Measurements from ENCODE around the gene FRMD7. TPM values are rescaled to one million over a fixed set of nuclear protein-coding genes. Genes with fewer than 3 reads are reported as not detected.
"Not testable (repeated sequence)": the region's sequence is repeated elsewhere in the genome, so short reads cannot be mapped to it uniquely, and the experiment has no call there.

Gene FRMD7
- total RNA-seq, 2 donors from 2014 or later, result not detected

DNA sequence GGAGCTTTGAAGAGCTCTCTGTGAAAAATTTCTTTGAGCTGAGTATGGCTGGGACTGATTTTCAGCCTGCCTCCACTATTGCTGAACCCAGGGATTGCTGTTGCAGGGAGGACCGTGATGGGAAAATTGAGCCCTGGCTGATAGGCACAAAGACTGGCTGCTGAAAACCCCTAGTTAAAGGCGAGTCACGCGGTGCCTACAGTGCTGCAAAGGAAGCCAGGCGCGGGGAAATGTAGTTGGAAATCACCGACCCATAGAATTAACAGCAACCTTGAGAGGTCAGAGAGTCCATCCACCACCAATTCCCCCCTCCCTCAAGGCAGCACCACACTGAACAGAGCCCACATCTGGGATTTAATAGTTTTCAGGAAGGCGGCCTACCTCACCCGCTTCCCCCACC lies 26.0 kb downstream of the FRMD7 start:
- no peak for DNase-seq (ENCODE audit: low spot score)
- H3K27me3 ChIP-seq (replicated peaks; ENCODE audit: insufficient read depth), result no peaks in the 10 kb centered on the region
- 96% methylated on average over 7 of the region's 9 CpGs for WGBS
- H3K36me3 ChIP-seq, result no peaks in the 10 kb centered on the region
- intact Hi-C loops (cut with DNase I), result no loop called here
- H3K27ac ChIP-seq, result no peak overlapping the region
- TF ChIP-seq CTCF (IDR thresholded peaks at IDR 0.05) (no peak), POLR2A (IDR thresholded peaks at IDR 0.05) (no peak), POLR2AphosphoS5 (IDR thresholded peaks at IDR 0.05) (no peak)
- H3K4me1 ChIP-seq (replicated peaks), result no peaks in the 10 kb centered on the region
- no peak overlapping the region for H3K4me3 ChIP-seq
- H3K9me3 ChIP-seq, result no peaks in the 10 kb centered on the region

GRCh38 chrX:132101206-132101605 lies 26.6 kb downstream of the FRMD7 start:
- H3K9me3 ChIP-seq, result no peaks in the 10 kb centered on the region
- no peaks in the 10 kb centered on the region for H3K27me3 ChIP-seq (replicated peaks; ENCODE audit: insufficient read depth)
- 92% methylated on average over 4 of the region's 4 CpGs for WGBS
- H3K27ac ChIP-seq, result no peak overlapping the region
- no peaks in the 10 kb centered on the region for H3K36me3 ChIP-seq
- no peak for DNase-seq (ENCODE audit: low spot score)
- intact Hi-C loops (cut with DNase I), result no loop called here
- no peak for TF ChIP-seq POLR2AphosphoS5 (IDR thresholded peaks at IDR 0.05)
- H3K4me3 ChIP-seq, result no peak overlapping the region
- no peaks in the 10 kb centered on the region for H3K4me1 ChIP-seq (replicated peaks)

- intact Hi-C loops (cut with DNase I); H3K4me1 ChIP-seq (replicated peaks); H3K36me3 ChIP-seq; H3K27me3 ChIP-seq (replicated peaks; ENCODE audit: insufficient read depth); DNase-seq (ENCODE audit: low spot score); H3K4me3 ChIP-seq; H3K27ac ChIP-seq; H3K9me3 ChIP-seq: not testable (repeated sequence)
- 56% methylated on average over 4 of the region's 4 CpGs for WGBS
These were observed 29.1 kb downstream of the FRMD7 start for GRCh38 chrX:132098704-132099103.

GRCh38 chrX:132094164-132094563 lies 33.7 kb downstream of the FRMD7 start:
- intact Hi-C loops (cut with DNase I), result no loop called here
- no peaks in the 10 kb centered on the region for H3K9me3 ChIP-seq
- 53% methylated on average over 2 of the region's 2 CpGs for WGBS
- H3K4me3 ChIP-seq, result no peak overlapping the region
- DNase-seq (ENCODE audit: low spot score), result no peak
- H3K27ac ChIP-seq, result no peak overlapping the region
- H3K36me3 ChIP-seq, result no peaks in the 10 kb centered on the region
- no peaks in the 10 kb centered on the region for H3K27me3 ChIP-seq (replicated peaks; ENCODE audit: insufficient read depth)
- H3K4me1 ChIP-seq (replicated peaks), result no peaks in the 10 kb centered on the region
- no peak for TF ChIP-seq POLR2A (IDR thresholded peaks at IDR 0.05)
- TF ChIP-seq CTCF (IDR thresholded peaks at IDR 0.05), result no peak

GRCh38 chrX:132093239-132093860 lies 34.5 kb downstream of the FRMD7 start:
- intact Hi-C loops (cut with DNase I), result loop anchor here (2.0 kb wide), 1 partner anchor 125 kb away; the partner anchor contains the start of gene RAP2C
- 54% methylated on average over 4 of the region's 4 CpGs for WGBS
- no peak for TF ChIP-seq POLR2AphosphoS5 (IDR thresholded peaks at IDR 0.05)
- no peak for TF ChIP-seq POLR2A (IDR thresholded peaks at IDR 0.05)
- TF ChIP-seq CTCF (IDR thresholded peaks at IDR 0.05), result no peak

GRCh38 chrX:132092439-132093065 lies 35.3 kb downstream of the FRMD7 start:
- peak; percentile 32 for DNase-seq (ENCODE audit: low spot score)
- no peaks in the 10 kb centered on the region for H3K9me3 ChIP-seq
- TF ChIP-seq CTCF (IDR thresholded peaks at IDR 0.05) (peak; percentile 41 to 59 (median 54)), POLR2A (IDR thresholded peaks at IDR 0.05) (no peak), POLR2AphosphoS5 (IDR thresholded peaks at IDR 0.05) (no peak)
- no peaks in the 10 kb centered on the region for H3K4me1 ChIP-seq (replicated peaks)
- H3K27ac ChIP-seq, result no peak overlapping the region
- no peaks in the 10 kb centered on the region for H3K27me3 ChIP-seq (replicated peaks; ENCODE audit: insufficient read depth)
- intact Hi-C loops (cut with DNase I), result loop anchor here (2.0 kb wide), 1 partner anchor 126 kb away; the partner anchor contains the start of gene RAP2C
- WGBS, result 55% methylated on average over 7 of the region's 7 CpGs
- H3K36me3 ChIP-seq, result no peaks in the 10 kb centered on the region
- no peak overlapping the region for H3K4me3 ChIP-seq

More at GRCh38 chrX:132093239-132093860, 34.5 kb downstream of the FRMD7 start:
- Histone ChIP-seq H3K27ac (no peak overlapping the region), H3K36me3 (no peaks in the 10 kb centered on the region), H3K9me3 (no peaks in the 10 kb centered on the region), H3K4me3 (no peak overlapping the region), H3K27me3 (replicated peaks; ENCODE audit: insufficient read depth) (no peaks in the 10 kb centered on the region), H3K4me1 (replicated peaks) (no peaks in the 10 kb centered on the region)
- no peak for DNase-seq (ENCODE audit: low spot score)
